Activated CD8-positive, alpha-beta T cell treated with anti-CD3 and anti-CD28 coated beads, Interleukin-2, amount 10 ng/mL, durations not matched to agents 7 days and 5 days (primary cell): ENCODE measurements around the gene EPAS1. TPM values are rescaled to one million over a fixed set of nuclear protein-coding genes. Genes with fewer than 3 reads are reported as not detected.

Source experiments
- ATAC-seq: fragments of 150-1000 bp; cut with Tn5 transposase; one replicate; pipeline ENCODE4 v1.10.0; 2021; ENCODE audit warnings: moderate library complexity
- CTCF ChIA-PET: fragments of 350-600 bp; sonication (Branson Sonifier 250); formaldehyde crosslinking; loops from one replicate; lab custom pipeline; 2021; ENCODE audit warnings: antibody characterized with exemption; lab: Charles Lee
- POLR2A ChIA-PET: fragments of 350-600 bp; sonication (Branson Sonifier 250); formaldehyde crosslinking; loops from one replicate; lab custom pipeline; 2021; ENCODE audit warnings: antibody characterized with exemption; lab: Charles Lee
- DNase-seq: peaks from one replicate; pipeline ENCODE4 v3.0.0-alpha.2; 2020
- H3K27ac Mint-ChIP-seq: one replicate; pipeline ENCODE4 v1.8.0; 2021; ENCODE audit warnings: mild to moderate bottlenecking, mixed read lengths
- H3K27me3 Mint-ChIP-seq: one replicate; pipeline ENCODE4 v1.8.0; 2021; ENCODE audit warnings: low read depth, mixed read lengths
- H3K36me3 Mint-ChIP-seq: one replicate; pipeline ENCODE4 v1.8.0; 2021; ENCODE audit warnings: low read depth, mixed read lengths
- H3K4me1 Mint-ChIP-seq: one replicate; pipeline ENCODE4 v1.8.0; 2021; ENCODE audit warnings: low read depth, mixed read lengths
- H3K4me3 Mint-ChIP-seq: one replicate; pipeline ENCODE4 v1.8.0; 2021; ENCODE audit warnings: mild to moderate bottlenecking, mixed read lengths
- H3K9me3 Mint-ChIP-seq: one replicate; pipeline ENCODE4 v1.8.0; 2022; ENCODE audit warnings: mixed read lengths; ENCODE audit not compliant: insufficient read depth
- total RNA-seq, 2 experiments: library from RNA; stranded (reverse); gene quantifications; one replicate each; pipeline ENCODE4 v1.2.3, GENCODE V29; 2021

The EPAS1 gene
- total RNA-seq, 2 experiments from 2014 or later = 12.6 to 16.2 TPM

DNA sequence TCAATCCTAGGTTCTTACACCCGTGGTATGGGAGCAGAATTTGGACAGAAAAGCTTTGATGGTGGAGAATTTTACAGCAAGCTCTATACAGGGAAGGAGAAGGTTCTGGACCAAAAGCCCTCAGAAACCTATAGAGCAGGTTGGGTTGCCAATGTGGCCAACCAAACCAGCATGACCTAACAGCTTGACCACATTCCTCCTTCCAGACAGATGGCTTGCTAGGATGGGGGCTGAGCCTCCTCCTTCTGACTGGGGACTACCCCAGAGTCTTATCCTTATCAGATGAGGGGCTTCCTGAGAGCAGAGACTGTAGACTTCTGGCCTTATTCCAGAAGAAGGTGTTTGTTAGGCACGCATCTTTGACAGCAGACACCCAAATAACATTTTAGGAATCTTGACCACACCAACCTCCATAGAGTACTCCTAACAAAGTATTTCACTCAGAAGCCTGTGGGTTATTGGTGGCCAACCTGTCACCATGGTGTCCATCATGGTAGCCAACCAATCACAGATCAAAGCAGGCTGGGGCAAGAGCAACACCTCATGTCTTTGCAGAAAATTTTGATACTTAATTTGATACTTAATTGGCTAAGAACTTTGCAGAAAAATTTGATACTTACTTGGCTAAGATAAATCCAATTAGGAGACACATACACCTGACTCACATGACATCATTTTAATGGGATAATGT, 34.8 kb upstream of the EPAS1 start:
- POLR2A ChIA-PET = no interaction called here
- H3K36me3 Mint-ChIP-seq = no peaks in the 10 kb centered on the region
- H3K4me3 Mint-ChIP-seq = no peak overlapping the region
- no peak overlapping the region for H3K27ac Mint-ChIP-seq
- peaks cover 5% of the 10 kb centered on the region for H3K4me1 Mint-ChIP-seq
- CTCF ChIA-PET = no interaction called here
- peaks cover 27% of the 10 kb centered on the region for H3K27me3 Mint-ChIP-seq
- no peak for ATAC-seq
- no peaks in the 10 kb centered on the region for H3K9me3 Mint-ChIP-seq
- peak; percentile 12 for DNase-seq

DNA sequence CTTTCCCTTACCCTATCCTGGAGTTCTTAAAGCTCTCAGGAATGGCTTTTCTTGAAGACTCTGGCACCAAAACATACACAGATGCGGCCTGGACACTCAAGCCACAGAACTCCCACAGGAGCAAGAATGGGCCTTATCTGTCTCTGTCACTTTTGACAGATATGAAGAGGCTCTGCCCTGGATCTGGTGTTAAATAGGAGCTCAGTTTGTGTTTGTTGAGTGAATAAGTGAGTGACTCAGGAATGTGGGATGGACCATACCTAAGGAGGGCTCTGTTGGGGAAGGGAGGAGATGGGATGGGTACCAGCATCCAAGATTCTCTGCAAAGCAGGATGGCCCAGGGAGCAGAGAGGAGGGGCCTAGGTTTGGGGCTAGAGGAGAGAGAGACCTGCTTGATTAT, 33.9 kb upstream of the EPAS1 start:
- H3K4me1 Mint-ChIP-seq = peaks cover 11% of the 10 kb centered on the region
- no peak overlapping the region for H3K4me3 Mint-ChIP-seq
- peaks cover 29% of the 10 kb centered on the region for H3K27me3 Mint-ChIP-seq
- DNase-seq (no peak), ATAC-seq (no peak)
- H3K36me3 Mint-ChIP-seq = no peaks in the 10 kb centered on the region
- ChIA-PET POLR2A (no interaction called here), CTCF (interaction anchor here (1.3 to 1.9 kb wide), 2 partner anchors 10 to 31 kb away, joined by 3 to 4 read pairs; no protein-coding TSS in a partner anchor)
- H3K27ac Mint-ChIP-seq = no peak overlapping the region
- H3K9me3 Mint-ChIP-seq = no peaks in the 10 kb centered on the region

DNA sequence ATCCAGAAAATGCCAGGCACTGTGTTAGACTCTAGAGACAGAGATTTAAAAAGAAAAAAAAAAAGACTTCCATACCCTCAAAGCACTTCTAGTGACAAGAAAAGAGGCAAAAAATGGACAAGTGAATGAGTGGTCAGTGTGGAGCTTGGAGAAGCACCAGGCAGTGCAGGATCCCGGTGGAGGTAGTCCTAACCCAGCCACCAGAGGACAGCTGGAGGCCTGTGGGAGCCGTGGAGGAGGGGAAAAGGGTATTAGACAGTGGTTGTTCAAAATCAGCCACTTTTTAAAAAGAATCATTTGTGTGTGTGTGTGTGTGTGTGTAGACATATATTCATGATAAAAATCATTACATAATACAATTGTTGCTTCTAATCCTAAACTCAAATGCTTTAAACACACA, 32.8 kb upstream of the EPAS1 start:
- Mint-ChIP-seq H3K27ac (no peak overlapping the region), H3K4me3 (no peak overlapping the region), H3K4me1 (peaks cover 21% of the 10 kb centered on the region), H3K27me3 (peaks cover 29% of the 10 kb centered on the region), H3K36me3 (no peaks in the 10 kb centered on the region), H3K9me3 (no peaks in the 10 kb centered on the region)
- ChIA-PET POLR2A (no interaction called here), CTCF (interaction anchor here (0.7 to 1.9 kb wide), 3 partner anchors 9 to 30 kb away, joined by 3 to 4 read pairs (median 3); no protein-coding TSS in a partner anchor)
- DNase-seq = peak; percentile 17
- no peak for ATAC-seq

DNA sequence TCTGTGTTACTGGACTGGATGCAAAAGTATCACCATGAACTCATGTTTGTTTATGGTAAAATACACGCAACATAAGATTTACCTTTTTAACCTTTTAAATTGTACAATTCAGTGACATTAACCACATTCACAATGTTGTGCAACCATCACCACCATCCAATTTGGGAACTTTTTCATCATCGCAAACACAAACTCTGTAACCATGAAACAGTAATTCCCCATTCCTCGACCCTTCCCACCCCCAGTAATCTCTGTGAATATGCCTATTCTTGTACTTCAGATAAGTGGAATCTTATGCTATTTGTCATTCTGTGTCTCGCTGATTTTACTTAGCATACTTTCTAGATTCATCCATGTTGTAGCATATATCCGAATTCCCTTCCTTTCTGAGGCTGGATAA, 31.1 kb upstream of the EPAS1 start:
- CTCF ChIA-PET = no interaction called here
- Mint-ChIP-seq H3K27me3 (peaks cover 28% of the 10 kb centered on the region), H3K4me3 (no peak overlapping the region), H3K27ac (no peak overlapping the region), H3K9me3 (no peaks in the 10 kb centered on the region), H3K36me3 (no peaks in the 10 kb centered on the region), H3K4me1 (peaks cover 33% of the 10 kb centered on the region)
- POLR2A ChIA-PET = no interaction called here
- DNase-seq (peak; percentile 3), ATAC-seq (no peak)

DNA sequence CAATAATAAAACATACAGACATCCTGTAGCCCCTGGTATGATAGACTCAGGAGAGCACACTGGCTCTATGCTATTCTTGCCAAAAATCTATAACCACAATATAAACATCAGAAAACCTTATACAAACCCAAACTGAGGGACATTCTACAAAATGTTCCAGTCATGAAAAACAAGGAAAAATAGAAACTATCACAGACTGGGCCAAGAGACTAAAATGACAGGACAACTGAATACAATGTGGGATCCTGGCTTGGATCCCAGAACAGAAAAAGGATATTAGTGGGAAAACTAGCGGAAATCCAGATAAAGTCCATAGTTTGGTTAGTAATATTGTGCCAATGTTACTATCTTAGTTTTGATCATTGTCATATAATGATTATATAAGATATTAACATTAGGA, 29.6 kb upstream of the EPAS1 start:
- no peak for DNase-seq
- ChIA-PET POLR2A (no interaction called here), CTCF (interaction anchor here (1.2 kb wide), 1 partner anchor 188 kb away, joined by 3 read pairs; no protein-coding TSS in a partner anchor)
- Mint-ChIP-seq H3K36me3 (no peaks in the 10 kb centered on the region), H3K27me3 (peaks cover 21% of the 10 kb centered on the region), H3K9me3 (no peaks in the 10 kb centered on the region), H3K4me1 (peaks cover 28% of the 10 kb centered on the region), H3K27ac (no peak overlapping the region), H3K4me3 (no peak overlapping the region)
- no peak for ATAC-seq

DNA sequence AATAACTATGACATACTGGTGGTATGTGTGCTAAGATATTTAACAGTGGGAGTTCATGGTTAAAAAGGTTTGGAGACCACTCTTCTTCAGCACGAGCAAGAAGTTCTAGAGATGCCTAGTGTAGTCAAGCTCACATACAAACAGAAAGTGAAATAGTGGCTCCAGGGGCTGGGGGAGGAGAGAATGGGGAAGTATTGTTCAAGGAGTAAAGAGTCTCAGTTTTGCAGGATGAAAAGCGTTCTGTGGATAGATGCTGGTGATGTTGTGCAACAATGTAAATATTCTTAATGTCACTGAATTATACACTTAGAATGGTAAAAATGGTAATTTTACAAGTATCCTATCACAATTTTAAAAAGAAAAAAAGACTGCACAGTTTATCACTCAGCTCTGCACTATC, 29.0 kb upstream of the EPAS1 start:
- H3K27ac Mint-ChIP-seq = no peak overlapping the region

DNA sequence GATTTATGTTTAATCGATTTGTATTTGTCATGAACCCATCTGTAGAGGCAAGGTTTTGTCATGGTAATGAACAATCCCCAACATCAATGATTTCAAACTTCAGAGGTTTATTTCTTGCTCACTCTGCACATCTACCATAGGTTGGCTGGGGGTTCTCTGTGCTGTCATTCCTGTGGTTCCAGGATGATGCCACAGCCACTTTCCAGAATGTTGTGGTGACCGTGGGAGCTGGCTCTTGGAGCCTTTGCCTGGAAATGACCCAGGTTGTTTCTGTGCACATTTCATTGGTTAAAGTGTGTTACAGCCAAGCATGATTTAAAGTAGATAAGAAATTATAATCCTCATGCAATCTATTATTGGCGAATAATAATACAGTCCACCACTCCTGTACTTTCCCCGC, 28.2 kb upstream of the EPAS1 start:
- DNase-seq (peak; percentile 11), ATAC-seq (no peak)
- no peak overlapping the region for H3K4me3 Mint-ChIP-seq
- H3K27me3 Mint-ChIP-seq = peaks cover 16% of the 10 kb centered on the region
- no peaks in the 10 kb centered on the region for H3K36me3 Mint-ChIP-seq
- no peak overlapping the region for H3K27ac Mint-ChIP-seq
- H3K4me1 Mint-ChIP-seq = peaks cover 31% of the 10 kb centered on the region
- ChIA-PET POLR2A (no interaction called here), CTCF (interaction anchor here (1.2 to 2.6 kb wide), 2 partner anchors 190 to 206 kb away, joined by 3 to 9 read pairs; no protein-coding TSS in a partner anchor)
- H3K9me3 Mint-ChIP-seq = no peaks in the 10 kb centered on the region

More for the DNA sequence above, 29.0 kb upstream of the EPAS1 start:
- ChIA-PET CTCF (interaction anchor here (1.2 kb wide), 1 partner anchor 189 kb away, joined by 3 read pairs; no protein-coding TSS in a partner anchor), POLR2A (no interaction called here)
- peak; percentile 58 for ATAC-seq
- Mint-ChIP-seq H3K4me1 (peaks cover 28% of the 10 kb centered on the region), H3K9me3 (no peaks in the 10 kb centered on the region), H3K36me3 (no peaks in the 10 kb centered on the region), H3K4me3 (no peak overlapping the region), H3K27me3 (peaks cover 19% of the 10 kb centered on the region)
- peak; percentile 21 for DNase-seq

DNA sequence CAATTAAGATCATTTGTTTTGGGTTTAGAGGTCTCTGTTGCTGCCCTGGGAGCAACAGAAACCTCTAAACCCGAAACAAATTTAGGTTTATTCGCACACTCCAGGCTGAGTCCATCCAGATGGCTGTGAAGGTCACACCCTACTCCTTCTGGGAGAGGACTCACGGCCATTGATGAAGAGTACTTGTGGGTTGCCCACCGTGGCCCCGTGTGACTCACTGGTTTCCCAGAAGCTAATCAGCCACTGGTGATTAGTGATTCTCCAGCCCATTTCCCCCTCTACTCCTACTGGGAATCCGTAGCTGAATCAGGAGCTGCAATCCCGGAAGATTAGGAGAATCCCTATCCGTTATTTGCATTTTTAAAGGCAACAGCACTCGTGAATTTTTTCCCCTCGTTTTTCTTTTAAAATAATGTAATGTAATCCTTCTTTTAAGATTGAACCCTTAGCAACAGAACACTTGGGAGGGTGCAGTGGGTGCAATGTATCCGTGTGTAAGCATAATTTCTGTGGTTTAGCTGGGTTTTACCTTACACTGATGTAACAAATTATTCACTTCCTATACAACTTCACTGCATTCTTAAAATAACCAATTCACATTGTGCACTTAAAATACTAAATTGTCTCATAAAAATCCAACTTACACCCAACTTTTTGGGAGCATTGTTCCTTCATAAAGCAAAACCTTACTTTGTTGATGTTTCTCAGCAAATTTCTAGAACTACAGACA, 27.5 kb upstream of the EPAS1 start:
- Mint-ChIP-seq H3K4me3 (no peak overlapping the region), H3K4me1 (peaks cover 31% of the 10 kb centered on the region), H3K27me3 (peaks cover 13% of the 10 kb centered on the region), H3K36me3 (no peaks in the 10 kb centered on the region), H3K27ac (peak overlapping the region; percentile 17), H3K9me3 (no peaks in the 10 kb centered on the region)
- ChIA-PET CTCF (interaction anchor here (0.9 to 2.6 kb wide), 3 partner anchors 9 to 207 kb away, joined by 4 to 9 read pairs (median 5); no protein-coding TSS in a partner anchor), POLR2A (no interaction called here)
- DNase-seq (no peak), ATAC-seq (no peak)

DNA sequence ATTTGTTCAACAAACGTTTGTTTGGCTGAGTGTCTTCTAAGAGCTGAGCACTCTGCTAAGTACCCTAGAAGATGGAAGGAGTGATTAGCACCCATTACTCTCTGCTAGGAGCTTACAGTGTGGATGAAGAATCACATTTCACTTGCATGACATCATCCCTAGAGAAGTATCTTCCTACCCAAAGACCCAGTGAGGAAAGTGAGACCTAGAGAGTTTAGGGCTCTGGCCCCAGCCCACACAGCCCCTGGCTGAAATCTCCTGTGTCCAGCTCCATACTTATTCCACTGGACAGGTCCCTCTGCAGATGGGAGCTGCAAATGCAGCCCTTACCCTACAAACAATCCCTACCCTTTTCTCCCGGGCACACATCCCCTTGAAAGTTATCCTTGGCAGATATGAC, 26.8 kb upstream of the EPAS1 start:
- no peak overlapping the region for H3K4me3 Mint-ChIP-seq
- DNase-seq (no peak), ATAC-seq (no peak)
- ChIA-PET POLR2A (interaction anchor here (0.7 kb wide), 1 partner anchor 660 kb away, joined by 3 read pairs; no protein-coding TSS in a partner anchor), CTCF (interaction anchor here (0.9 to 2.6 kb wide), 3 partner anchors 10 to 208 kb away, joined by 4 to 9 read pairs (median 5); no protein-coding TSS in a partner anchor)
- peaks cover 8% of the 10 kb centered on the region for H3K27me3 Mint-ChIP-seq
- H3K36me3 Mint-ChIP-seq = no peaks in the 10 kb centered on the region
- peak overlapping the region; percentile 17 for H3K27ac Mint-ChIP-seq
- no peaks in the 10 kb centered on the region for H3K9me3 Mint-ChIP-seq
- peaks cover 36% of the 10 kb centered on the region for H3K4me1 Mint-ChIP-seq

DNA sequence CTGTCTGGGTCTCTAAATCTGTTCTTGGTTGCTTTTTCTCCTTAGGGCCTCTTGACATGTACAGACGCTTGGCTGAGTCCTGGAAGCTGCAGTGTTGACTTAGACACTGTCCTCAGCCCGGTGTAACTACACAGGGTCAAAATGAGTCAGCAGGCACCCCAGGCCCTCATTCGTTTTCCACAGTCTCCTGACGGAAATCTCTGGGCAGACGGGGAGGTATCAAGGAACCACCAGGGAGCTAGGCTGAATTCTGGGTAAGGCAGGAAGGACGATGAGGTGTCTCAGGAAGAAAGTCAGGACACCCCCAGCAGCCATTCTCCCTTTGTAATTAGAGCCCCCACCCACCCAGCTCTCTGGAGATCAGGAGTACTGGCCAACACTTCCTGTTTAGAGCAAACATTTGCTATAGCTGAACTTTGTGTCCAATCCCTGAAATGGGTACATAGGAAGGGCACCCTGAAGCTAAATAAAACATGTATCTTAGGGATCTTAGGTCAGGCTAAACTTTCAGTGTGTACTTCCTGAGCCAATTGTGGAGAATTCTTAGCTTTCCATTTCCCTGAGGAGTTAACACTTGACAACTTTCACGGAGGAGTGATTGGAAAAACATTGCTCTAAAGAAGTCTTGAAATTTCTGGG, 23.9 kb upstream of the EPAS1 start:
- Mint-ChIP-seq H3K9me3 (no peaks in the 10 kb centered on the region), H3K4me3 (no peak overlapping the region), H3K27me3 (peaks cover 10% of the 10 kb centered on the region), H3K4me1 (peaks cover 50% of the 10 kb centered on the region), H3K27ac (no peak overlapping the region), H3K36me3 (no peaks in the 10 kb centered on the region)
- DNase-seq = no peak
- POLR2A ChIA-PET = no interaction called here
- CTCF ChIA-PET = interaction anchor here (1.0 to 1.5 kb wide), 2 partner anchors 9 to 210 kb away, joined by 3 to 5 read pairs; no protein-coding TSS in a partner anchor
- ATAC-seq = no peak

DNA sequence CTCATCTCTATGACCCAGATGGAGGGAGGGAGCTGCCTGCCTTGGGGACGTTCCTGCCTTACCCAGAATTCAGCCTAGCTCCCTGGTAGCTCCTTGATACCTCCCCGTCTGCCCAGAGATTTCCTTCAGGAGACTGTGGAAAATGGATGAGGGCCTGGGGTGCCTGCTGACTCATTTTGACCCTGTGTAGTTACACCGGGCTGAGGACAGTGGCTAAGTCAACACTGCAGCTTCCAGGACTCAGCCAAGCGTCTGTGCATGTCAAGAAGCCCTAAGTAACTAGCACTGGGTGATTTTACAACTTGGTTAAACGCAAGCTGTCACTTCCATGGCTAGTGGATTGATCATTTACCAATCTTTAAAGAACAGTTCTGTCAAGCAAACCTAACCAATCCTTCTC, 23.3 kb upstream of the EPAS1 start:
- no peak overlapping the region for H3K4me3 Mint-ChIP-seq
- DNase-seq (no peak), ATAC-seq (no peak)
- CTCF ChIA-PET = interaction anchor here (1.0 to 1.5 kb wide), 2 partner anchors 10 to 211 kb away, joined by 3 to 5 read pairs; no protein-coding TSS in a partner anchor
- POLR2A ChIA-PET = no interaction called here
- peaks cover 11% of the 10 kb centered on the region for H3K27me3 Mint-ChIP-seq
- no peaks in the 10 kb centered on the region for H3K9me3 Mint-ChIP-seq
- H3K27ac Mint-ChIP-seq = no peak overlapping the region
- H3K36me3 Mint-ChIP-seq = no peaks in the 10 kb centered on the region
- H3K4me1 Mint-ChIP-seq = peaks cover 44% of the 10 kb centered on the region
